Activated CD4-positive, alpha-beta T cell treated with anti-CD3 and anti-CD28 coated beads for 1 hour (primary cell): ENCODE data around the gene GSC.
"Not testable (repeated sequence)": the region's sequence is repeated elsewhere in the genome, so short reads cannot be mapped to it uniquely, and the experiment has no call there.

Source experiments
- DNase-seq: peaks from one replicate; pipeline ENCODE4 v3.0.0-alpha.2; 2020

Gene GSC

DNA sequence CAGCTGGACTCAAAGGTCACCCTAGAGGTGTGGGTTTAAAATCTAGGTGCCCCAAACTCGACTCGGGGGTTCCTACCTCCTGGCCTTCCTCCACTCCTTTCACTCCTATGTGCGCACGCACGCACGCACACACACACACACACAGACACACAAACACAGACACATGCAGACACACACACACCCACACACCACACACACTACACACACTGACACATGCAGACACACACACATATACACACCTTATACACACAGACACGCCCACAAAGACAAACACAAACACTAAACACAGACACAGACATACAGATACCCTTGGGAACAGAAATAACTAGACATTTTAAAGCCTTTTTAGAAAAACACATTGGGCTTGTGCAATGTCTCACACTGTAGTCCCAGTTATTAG lies 31.8 kb downstream of the GSC start:
- DNase-seq = no peak

DNA sequence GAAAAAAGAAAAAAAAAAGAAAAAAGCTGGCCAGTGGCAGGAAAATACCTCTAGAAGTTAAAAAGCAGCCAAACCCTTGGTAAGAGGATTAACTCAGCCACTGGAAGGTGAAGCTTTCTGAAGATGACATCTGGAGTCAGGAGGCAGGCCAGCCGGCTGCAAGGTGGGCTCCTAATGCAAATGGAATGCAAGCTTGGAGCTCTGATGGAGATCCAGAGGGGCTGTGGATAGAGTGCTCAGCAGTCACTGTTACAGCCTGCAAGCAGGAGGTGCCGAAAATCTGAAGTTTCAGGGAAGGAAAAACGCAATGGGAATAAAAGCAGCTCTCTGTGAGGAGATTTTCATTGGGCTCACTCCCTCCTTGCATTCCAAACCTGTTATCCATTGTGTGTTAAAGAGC lies 41.0 kb downstream of the GSC start:
- DNase-seq = no peak

DNA sequence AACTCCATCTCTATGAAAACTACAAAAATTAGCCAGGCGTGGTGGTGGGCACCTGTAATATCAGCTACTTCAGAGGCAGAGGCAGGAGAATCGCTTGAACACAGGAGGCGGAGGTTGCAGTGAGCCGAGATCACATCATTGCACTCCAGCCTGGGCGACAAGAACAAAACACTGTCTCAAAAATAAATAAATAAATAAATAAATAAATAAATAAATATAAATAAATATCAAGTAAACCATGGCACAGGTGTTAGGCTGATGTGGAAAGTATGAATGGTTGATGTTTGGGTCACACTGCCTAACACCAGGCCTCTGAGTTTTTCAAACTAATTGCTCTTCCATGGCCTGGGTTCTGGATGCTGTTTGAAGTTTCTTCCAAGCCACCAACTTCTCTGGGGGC lies 41.5 kb downstream of the GSC start:
- not testable (repeated sequence) for DNase-seq

DNA sequence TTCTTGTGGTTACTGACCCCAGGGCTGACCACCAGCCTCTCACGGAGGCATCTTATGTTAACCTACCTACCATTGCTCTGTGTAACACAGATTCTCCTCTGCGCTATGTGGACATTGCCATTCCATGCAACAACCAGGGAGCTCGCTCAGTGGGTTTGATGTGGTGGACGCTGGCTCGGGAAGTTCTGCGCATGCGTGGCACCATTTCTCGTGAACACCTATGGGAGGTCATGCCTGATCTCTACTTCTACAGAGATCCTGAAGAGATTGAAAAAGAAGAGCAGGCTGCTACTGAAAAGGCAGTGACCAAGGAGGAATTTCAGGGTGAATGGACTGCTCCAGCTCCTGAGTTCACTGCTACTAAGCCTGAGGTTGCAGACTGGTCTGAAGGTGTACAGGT lies 43.3 kb downstream of the GSC start:
- DNase-seq = not testable (repeated sequence)

DNA sequence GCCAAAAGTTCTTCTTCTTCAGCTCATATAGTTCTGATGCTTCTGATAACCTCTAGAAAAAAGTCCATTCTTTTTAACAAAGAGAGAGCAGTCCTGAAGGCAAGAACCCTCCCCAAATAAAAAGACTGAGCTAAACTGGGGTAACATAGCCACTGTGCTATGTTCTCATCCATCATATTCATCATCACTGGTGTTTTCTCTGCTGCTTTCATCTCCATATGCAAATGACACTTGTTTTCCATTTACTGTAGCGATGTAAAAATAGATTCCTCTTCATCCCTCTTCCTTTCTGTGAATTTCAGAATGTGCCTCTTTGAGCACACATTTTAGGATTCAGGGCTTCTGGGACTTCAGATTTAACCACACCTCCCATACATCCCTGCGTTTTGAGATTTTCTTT lies 44.9 kb downstream of the GSC start:
- no peak for DNase-seq

DNA sequence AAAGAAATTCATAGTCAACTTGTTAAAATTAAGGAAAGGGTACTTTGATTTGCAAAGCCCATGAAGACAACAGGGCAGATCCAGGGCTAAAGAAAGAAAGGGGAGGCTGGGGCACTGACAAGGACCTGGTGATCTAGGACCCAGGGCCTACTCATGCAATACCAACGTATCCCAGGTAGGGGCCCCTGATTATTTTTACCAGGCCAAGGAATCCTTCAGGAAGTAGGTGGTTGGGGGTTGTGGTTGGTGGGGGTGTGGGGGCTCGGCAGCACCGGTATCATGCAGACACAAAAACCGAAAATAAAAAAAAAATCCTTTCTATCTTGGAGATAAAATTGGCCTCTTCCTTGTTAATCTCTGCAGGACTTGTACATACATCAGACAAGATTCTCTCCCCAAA lies 47.5 kb downstream of the GSC start:
- DNase-seq = no peak
